Thyroid gland (tissue), 4 donors: ENCODE data around the gene UTP14C.
"Not testable (repeated sequence)": the region's sequence is repeated elsewhere in the genome, so short reads cannot be mapped to it uniquely, and the experiment has no call there.

ENCODE experiments used
- CTCF ChIP-seq, 6 experiments: fragments of 200-600 bp in 3 of 6; fragments of 450-650 bp in 3 of 6; sonication (generic) in 3 of 6; IDR thresholded peaks; one replicate each; pipeline ENCODE4 v1.5.1; 2016 to 2019; ENCODE audit warnings: antibody characterized with exemption in 6 of 6, mild to moderate bottlenecking in 2 of 6, inconsistent platforms in 1 of 6, moderate library complexity in 1 of 6
- POLR2A ChIP-seq, 2 donors: fragments of 450-650 bp; IDR thresholded peaks; one replicate each; pipeline ENCODE4 v1.6.1; 2017; ENCODE audit warnings: antibody characterized with exemption in 2 of 2, mild to moderate bottlenecking in 2 of 2, moderate library complexity in 1 of 2

- not testable (repeated sequence) for TF ChIP-seq POLR2A, CTCF (IDR thresholded peaks at IDR 0.05)
Measured at GRCh38 chr13:52061064-52061463, 36.6 kb downstream of the UTP14C start.
